GM12872 (cell line): Measurements from ENCODE around the gene ECM1.

Experiments used
- TF ChIP-seq, protein P1 (sequence below): IDR thresholded peaks from 3 replicates; pipeline ENCODE4 v1.5.1; 2011; ENCODE audit warnings: low read depth, mild to moderate bottlenecking, low read length, moderate library complexity; ENCODE audit not compliant: insufficient read depth

ECM1 gene

DNA sequence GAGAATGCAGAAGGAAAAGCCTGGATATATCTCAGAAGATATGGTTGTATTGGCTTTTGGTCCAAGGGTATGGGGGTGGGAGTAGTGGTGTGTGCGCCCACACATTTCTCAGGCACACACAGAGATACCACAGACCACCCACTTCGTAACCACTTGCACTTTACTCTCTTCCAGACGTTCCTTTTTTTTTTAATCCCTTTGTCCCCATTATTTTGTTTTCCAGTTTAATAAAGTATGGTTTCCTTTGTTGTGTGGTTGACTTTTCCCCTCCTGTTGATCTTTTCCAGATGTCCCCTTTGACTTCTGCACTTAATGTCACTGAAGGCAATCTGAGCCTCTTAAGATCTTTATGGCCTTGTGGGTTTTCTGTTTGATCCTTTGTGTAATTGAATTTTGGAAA is 31.2 kb upstream of the ECM1 start:
- TF ChIP-seq, protein P1, sequence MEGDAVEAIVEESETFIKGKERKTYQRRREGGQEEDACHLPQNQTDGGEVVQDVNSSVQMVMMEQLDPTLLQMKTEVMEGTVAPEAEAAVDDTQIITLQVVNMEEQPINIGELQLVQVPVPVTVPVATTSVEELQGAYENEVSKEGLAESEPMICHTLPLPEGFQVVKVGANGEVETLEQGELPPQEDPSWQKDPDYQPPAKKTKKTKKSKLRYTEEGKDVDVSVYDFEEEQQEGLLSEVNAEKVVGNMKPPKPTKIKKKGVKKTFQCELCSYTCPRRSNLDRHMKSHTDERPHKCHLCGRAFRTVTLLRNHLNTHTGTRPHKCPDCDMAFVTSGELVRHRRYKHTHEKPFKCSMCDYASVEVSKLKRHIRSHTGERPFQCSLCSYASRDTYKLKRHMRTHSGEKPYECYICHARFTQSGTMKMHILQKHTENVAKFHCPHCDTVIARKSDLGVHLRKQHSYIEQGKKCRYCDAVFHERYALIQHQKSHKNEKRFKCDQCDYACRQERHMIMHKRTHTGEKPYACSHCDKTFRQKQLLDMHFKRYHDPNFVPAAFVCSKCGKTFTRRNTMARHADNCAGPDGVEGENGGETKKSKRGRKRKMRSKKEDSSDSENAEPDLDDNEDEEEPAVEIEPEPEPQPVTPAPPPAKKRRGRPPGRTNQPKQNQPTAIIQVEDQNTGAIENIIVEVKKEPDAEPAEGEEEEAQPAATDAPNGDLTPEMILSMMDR: no peak

DNA sequence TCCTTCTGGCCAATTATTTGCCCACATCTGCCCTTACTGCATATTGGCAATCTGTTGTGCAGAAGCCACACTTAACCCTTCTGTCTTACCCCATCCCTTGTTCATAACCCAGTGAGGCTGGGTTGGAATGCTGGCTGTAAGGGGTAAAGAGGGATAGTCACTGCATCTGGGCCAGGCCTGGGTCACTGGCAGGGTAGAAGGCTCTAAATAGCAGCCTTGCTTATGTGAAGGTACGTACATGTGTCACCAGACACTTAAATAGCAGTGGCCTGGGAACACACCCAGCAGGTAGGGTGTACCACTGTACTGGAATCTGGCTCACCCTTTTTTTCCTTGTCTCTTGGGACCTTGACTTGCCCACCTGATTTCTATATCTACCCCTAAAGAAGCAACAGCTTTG is 30.6 kb upstream of the ECM1 start:
- TF ChIP-seq, protein P1: no peak

DNA sequence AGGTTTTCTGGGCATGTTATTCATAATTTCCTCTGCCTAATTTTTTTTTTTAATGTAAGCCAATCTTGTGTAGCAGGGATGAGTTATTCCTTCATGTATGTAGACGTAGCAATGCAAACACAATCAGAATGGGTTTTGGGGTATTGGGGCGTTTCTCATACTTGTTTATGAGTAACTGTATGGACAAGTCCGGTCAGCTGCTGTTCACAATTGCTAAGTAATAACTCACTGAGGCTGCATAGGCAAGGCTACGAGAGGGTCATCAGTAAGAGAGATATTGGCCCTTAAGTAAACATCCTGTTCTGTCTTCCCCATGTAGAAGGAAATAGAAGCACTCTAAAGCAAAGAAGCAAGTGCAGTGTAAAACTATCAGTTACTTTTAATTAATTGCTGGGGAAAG is 30.2 kb upstream of the ECM1 start:
- TF ChIP-seq, protein P1: no peak

DNA sequence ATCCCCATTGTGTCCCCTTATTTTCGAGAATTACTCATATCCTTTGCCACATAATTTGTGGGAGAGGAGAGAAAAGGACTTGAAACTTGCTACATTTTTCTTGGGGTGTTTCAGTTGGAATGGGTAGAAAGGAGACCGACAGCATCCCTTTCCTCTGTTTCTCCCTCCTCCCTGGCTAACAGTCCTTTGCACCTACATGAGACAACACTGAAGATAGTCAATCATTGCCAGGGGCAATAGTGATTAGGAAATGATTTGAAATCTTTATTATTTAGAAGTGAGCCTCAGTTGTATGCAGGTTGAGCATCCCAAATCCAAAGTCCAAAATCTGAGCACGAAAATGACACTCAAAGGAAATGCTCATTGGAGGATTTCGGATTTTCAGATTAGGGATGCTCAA is 28.5 kb upstream of the ECM1 start:
- TF ChIP-seq, protein P1: no peak

DNA sequence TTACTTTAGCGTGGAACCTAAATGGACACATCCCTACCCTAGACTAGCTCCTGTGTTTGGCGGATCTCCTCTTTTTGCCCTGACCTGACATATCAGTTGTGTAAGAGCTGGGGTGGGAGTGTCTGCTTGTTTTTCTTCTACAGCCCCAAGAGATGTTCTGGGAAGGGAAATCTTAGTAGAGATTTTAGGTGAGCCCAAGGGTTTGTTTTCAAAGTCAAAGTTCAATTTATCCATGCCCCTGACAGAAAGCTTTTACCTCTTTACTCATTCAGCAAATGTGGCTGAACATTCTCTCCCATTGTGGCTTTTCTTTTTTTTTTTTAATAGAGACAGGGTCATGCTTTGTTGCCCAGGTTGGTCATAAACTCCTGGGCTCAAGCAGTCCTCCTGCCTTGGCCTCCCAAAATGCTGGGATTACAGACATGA is 28.0 kb upstream of the ECM1 start:
- TF ChIP-seq, protein P1: no peak

DNA sequence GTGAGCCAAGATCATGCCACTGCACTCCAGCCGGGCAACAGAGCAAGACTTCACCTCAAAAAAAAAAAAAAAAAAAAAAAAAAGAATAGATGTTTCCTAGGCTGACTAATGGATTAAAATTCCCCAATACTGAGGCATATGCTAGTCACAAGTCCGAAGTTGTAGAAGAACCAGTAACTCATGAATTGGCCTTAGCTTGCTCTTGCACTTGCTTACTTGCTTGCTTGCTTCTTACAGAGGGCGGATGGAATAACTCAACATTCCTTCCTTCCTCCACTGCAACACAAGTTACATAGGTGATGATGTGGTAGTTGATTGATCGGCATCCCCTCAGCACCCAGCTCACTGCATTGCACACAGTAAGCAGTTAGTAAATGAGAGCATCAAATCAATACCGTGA is 23.5 kb upstream of the ECM1 start:
- TF ChIP-seq, protein P1: no peak

DNA sequence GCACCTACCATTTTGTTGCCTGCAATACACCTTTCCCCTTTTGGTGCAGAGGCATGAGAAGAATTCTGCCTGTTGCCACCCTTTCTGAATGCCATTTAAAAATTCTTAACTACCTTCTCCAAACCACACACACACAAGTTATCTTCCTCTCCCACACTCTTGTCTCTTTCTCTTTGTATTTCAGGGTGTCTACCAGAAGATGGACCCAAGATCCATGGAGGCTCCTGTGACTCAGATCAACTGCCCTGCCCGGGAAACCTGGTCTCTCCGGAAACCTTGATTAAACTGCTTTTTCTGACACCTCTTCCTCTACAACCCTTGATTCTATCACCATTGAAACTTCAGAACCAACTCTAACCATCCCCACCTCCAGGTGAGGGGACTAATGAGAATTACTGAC is 23.0 kb upstream of the ECM1 start:
- TF ChIP-seq, protein P1: 0 out of 3 replicates have a peak, but pooled peaks have one; percentile 23
